ENCODE measurements around the gene CCNK. TPM values are rescaled to one million over a fixed set of nuclear protein-coding genes. Genes with fewer than 3 reads are reported as not detected.
A peak's percentile ranks its signal among the peaks of the same experiment; 100 is the strongest.

CCNK gene
- total RNA-seq, 1 donor from 2014 or later, result 62.3 TPM

DNA sequence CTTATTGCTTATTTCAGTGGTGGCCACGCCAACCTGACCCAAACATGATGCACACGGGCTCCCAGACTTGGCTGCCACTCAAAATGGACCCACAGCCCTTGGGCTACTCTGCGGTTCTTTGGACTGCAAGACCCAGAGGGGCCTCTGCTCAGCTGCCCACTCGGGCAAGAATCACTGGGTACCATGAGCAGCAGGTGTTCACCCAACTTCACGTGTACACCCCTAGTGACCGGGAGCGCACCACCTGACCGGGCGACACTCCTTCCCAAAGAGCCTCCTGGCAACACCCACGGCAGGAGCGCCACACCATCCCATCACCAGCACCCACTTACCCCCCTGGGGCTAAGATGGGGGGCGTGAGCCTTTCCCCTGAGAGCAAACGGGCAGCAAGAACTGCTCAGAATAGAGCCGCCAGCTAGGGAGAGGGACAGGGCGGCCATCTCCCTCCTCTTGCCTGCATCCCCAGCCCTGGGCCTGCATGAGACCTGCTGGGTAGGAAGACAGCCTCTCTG lies 32.0 kb downstream of the CCNK start:
- H3K4me3 Mint-ChIP-seq (ENCODE audit: unreplicated experiment), result no peak overlapping the region
- peaks cover 27% of the 10 kb centered on the region for H3K4me1 Mint-ChIP-seq (ENCODE audit: low read depth)
- TF ChIP-seq, protein P1, sequence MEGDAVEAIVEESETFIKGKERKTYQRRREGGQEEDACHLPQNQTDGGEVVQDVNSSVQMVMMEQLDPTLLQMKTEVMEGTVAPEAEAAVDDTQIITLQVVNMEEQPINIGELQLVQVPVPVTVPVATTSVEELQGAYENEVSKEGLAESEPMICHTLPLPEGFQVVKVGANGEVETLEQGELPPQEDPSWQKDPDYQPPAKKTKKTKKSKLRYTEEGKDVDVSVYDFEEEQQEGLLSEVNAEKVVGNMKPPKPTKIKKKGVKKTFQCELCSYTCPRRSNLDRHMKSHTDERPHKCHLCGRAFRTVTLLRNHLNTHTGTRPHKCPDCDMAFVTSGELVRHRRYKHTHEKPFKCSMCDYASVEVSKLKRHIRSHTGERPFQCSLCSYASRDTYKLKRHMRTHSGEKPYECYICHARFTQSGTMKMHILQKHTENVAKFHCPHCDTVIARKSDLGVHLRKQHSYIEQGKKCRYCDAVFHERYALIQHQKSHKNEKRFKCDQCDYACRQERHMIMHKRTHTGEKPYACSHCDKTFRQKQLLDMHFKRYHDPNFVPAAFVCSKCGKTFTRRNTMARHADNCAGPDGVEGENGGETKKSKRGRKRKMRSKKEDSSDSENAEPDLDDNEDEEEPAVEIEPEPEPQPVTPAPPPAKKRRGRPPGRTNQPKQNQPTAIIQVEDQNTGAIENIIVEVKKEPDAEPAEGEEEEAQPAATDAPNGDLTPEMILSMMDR (IDR thresholded peaks at IDR 0.05), result no peak
- no peak overlapping the region for H3K27ac Mint-ChIP-seq (ENCODE audit: unreplicated experiment)
- peak; percentile 81 for DNase-seq (ENCODE audit: low spot score)
- H3K27me3 Mint-ChIP-seq (ENCODE audit: low read depth), result no peaks in the 10 kb centered on the region
- H3K36me3 Mint-ChIP-seq (ENCODE audit: low read depth), result peaks cover 9% of the 10 kb centered on the region
- no peaks in the 10 kb centered on the region for H3K9me3 Mint-ChIP-seq (ENCODE audit: low read depth)

DNA sequence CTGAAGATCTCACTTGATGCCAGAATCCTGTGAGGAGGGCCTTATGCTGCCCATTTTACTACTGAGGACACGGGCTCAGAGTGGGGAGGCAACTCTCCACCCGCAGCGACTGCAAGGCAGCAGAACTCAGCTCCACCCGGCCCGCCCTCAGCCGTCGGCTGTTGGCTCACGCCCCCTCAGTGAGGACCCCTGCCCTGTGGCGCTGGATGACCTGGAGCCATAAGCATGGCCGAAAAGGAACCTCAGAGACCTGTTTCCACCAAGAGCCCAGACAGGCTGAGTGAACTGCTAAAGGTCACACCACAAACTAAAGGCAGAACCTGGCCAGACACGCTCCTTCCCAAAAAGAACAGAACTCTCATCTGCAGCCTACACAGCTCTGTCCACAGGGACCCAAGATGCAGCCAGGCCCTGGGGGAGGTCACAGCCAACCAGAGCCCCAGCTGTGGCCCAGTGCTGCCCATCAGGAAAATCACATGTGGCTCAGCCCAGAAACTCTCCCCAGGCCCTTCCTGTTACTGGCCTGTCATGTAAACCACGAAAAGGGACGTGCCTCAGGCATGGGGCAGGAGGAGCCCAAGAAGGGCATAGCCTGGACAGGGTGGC lies 32.8 kb downstream of the CCNK start:
- Mint-ChIP-seq H3K36me3 (ENCODE audit: low read depth) (peaks cover 4% of the 10 kb centered on the region), H3K27ac (ENCODE audit: unreplicated experiment) (no peak overlapping the region), H3K9me3 (ENCODE audit: low read depth) (no peaks in the 10 kb centered on the region), H3K4me1 (ENCODE audit: low read depth) (peaks cover 26% of the 10 kb centered on the region), H3K27me3 (ENCODE audit: low read depth) (no peaks in the 10 kb centered on the region), H3K4me3 (ENCODE audit: unreplicated experiment) (no peak overlapping the region)
- peak; percentile 76 for DNase-seq (ENCODE audit: low spot score)
- TF ChIP-seq, protein P1 (IDR thresholded peaks at IDR 0.05), result no peak

DNA sequence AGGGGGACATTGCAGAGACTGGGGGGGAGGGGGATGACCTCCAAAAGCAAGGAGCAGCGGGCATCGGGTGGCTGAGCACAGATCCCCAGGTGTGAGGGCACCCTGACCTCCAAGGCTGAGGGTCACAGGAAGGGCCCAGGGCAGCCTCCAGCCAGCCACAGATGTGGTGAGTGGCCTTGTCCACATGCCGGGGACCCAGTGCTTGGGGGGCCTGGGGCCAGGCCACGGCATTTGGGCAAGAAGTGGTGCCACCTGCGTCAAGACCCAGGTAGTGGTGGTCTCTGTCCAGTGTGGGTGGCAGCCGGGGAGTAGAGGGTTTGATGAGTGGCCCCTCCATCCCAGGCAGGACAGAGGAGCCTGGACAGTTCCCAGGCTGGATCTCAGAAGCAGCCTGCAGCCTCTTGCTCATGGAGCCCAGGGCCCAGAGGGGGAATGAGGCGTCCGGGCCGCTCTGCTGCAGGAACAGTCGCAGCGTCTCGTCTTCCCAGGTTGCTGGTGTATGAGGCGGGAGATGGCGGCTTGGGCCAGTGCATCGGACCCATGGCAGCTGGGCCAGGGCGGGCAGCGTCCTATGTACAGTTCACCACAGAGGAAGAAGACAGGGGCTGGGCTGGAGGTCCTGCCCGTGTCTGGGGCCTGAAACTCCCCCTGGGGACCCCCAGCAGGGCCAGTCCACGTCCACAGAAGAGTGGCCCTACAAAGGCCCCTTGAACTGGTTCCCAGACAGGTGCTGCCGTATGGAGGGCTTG lies 33.5 kb downstream of the CCNK start:
- peaks cover 1% of the 10 kb centered on the region for H3K36me3 Mint-ChIP-seq (ENCODE audit: low read depth)
- H3K27me3 Mint-ChIP-seq (ENCODE audit: low read depth), result no peaks in the 10 kb centered on the region
- TF ChIP-seq, protein P1 (IDR thresholded peaks at IDR 0.05), result no peak
- peaks cover 19% of the 10 kb centered on the region for H3K4me1 Mint-ChIP-seq (ENCODE audit: low read depth)
- DNase-seq (ENCODE audit: low spot score), result peak; percentile 92
- H3K4me3 Mint-ChIP-seq (ENCODE audit: unreplicated experiment), result no peak overlapping the region
- H3K27ac Mint-ChIP-seq (ENCODE audit: unreplicated experiment), result no peak overlapping the region
- H3K9me3 Mint-ChIP-seq (ENCODE audit: low read depth), result no peaks in the 10 kb centered on the region

DNA sequence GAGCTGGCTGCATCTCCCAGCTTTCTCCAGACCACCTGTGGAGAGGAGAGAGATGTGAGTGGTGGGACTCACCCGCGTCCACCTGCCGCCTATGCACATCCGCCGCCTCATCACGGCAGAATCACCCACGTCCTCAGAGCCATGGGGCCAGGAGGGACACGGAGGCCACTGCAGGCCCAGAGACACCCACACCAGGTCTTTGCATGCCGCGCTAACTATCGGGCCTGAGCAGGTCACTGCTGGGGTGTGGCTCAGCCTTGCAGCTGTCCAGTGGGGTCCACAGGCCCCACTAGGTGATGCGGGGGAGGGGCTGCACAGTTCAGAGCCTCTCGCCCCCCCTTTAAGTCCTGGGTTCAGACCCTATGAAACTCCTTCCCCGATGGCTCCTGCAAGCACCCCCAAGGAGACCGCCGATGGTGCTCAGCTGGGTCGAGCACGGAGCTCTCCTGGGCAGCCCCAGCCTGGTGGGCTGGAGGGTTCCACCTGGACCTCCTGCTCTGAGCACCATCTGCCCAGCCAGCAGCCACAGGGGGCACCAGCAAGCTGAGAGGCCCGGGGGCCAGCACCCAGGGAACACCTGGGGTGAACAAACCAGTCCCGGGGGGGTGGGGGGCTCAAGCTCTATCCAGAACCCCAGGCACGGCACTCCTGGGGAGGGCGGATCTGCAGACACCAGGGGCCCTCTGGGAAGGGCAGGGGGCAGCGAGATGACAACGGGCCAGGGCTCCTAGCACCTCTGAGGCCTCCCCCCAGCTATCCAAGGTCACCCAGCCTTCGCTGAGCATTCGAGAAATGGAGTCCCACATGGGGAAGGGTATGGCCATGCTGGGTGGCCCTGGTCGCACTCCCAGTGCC lies 34.3 kb downstream of the CCNK start:
- no peaks in the 10 kb centered on the region for H3K9me3 Mint-ChIP-seq (ENCODE audit: low read depth)
- DNase-seq (ENCODE audit: low spot score), result peak; percentile 78
- H3K27ac Mint-ChIP-seq (ENCODE audit: unreplicated experiment), result no peak overlapping the region
- H3K27me3 Mint-ChIP-seq (ENCODE audit: low read depth), result no peaks in the 10 kb centered on the region
- H3K4me3 Mint-ChIP-seq (ENCODE audit: unreplicated experiment), result no peak overlapping the region
- peaks cover 19% of the 10 kb centered on the region for H3K4me1 Mint-ChIP-seq (ENCODE audit: low read depth)
- H3K36me3 Mint-ChIP-seq (ENCODE audit: low read depth), result peaks cover 1% of the 10 kb centered on the region
- TF ChIP-seq, protein P1 (IDR thresholded peaks at IDR 0.05), result no peak

All from chondrocyte (in vitro differentiated cells).